Central memory CD8-positive, alpha-beta T cell (primary cell): ENCODE data around the gene DGKB.

Experiments
- ATAC-seq: fragments of 150-1000 bp; cut with Tn5 transposase; replicated peaks from 2 replicates; pipeline ENCODE4 v1.10.0; 2022; ENCODE audit warnings: mild to moderate bottlenecking, moderate FRiP score, moderate number of reproducible peaks; ENCODE audit not compliant: poor library complexity, severe bottlenecking; ENCODE audit errors: extremely low read depth
- DNase-seq, 2 donors: peaks; one replicate each; pipeline ENCODE4 v3.0.0; 2021; ENCODE audit warnings: low spot score in 2 of 2
- H3K27ac Mint-ChIP-seq: one replicate; pipeline ENCODE4 v1.8.0; 2022; ENCODE audit warnings: low read depth, mild to moderate bottlenecking, moderate library complexity, mixed read lengths
- H3K27me3 Mint-ChIP-seq: one replicate; pipeline ENCODE4 v1.8.0; 2022; ENCODE audit warnings: mixed read lengths
- H3K36me3 Mint-ChIP-seq: one replicate; pipeline ENCODE4 v1.8.0; 2022; ENCODE audit warnings: mild to moderate bottlenecking, moderate library complexity, mixed read lengths; ENCODE audit not compliant: insufficient read depth
- H3K4me1 Mint-ChIP-seq: one replicate; pipeline ENCODE4 v1.8.0; 2022; ENCODE audit warnings: mixed read lengths
- H3K4me3 Mint-ChIP-seq: one replicate; pipeline ENCODE4 v1.8.0; 2022; ENCODE audit warnings: mild to moderate bottlenecking, moderate library complexity, mixed read lengths
- H3K9me3 Mint-ChIP-seq: one replicate; pipeline ENCODE4 v1.8.0; 2022; ENCODE audit warnings: mixed read lengths

Gene DGKB

GRCh38 chr7:14341200-14341775 is 561.3 kb downstream of the DGKB start:
- Mint-ChIP-seq H3K4me3 (no peak overlapping the region), H3K4me1 (no peaks in the 10 kb centered on the region), H3K36me3 (no peaks in the 10 kb centered on the region), H3K27ac (no peak overlapping the region), H3K9me3 (no peaks in the 10 kb centered on the region), H3K27me3 (no peaks in the 10 kb centered on the region)
- ATAC-seq (no peak), DNase-seq (no peak)

- no peak overlapping the region for H3K27ac Mint-ChIP-seq
- no peak overlapping the region for H3K4me3 Mint-ChIP-seq
- H3K4me1 Mint-ChIP-seq = no peaks in the 10 kb centered on the region
- no peaks in the 10 kb centered on the region for H3K9me3 Mint-ChIP-seq
- no peaks in the 10 kb centered on the region for H3K27me3 Mint-ChIP-seq
- DNase-seq (no peak), ATAC-seq (no peak)
- no peaks in the 10 kb centered on the region for H3K36me3 Mint-ChIP-seq
Observed at GRCh38 chr7:14340393-14341074, 562.0 kb downstream of the DGKB start.

- no peak for ATAC-seq
Observed at GRCh38 chr7:14339861-14340260, 562.7 kb downstream of the DGKB start.

GRCh38 chr7:14336256-14336655 is 566.3 kb downstream of the DGKB start:
- Mint-ChIP-seq H3K4me3 (no peak overlapping the region), H3K27ac (no peak overlapping the region), H3K36me3 (no peaks in the 10 kb centered on the region), H3K9me3 (no peaks in the 10 kb centered on the region), H3K27me3 (no peaks in the 10 kb centered on the region), H3K4me1 (no peaks in the 10 kb centered on the region)
- ATAC-seq (no peak), DNase-seq (no peak)

More at GRCh38 chr7:14339861-14340260, 562.7 kb downstream of the DGKB start:
- H3K4me1 Mint-ChIP-seq = no peaks in the 10 kb centered on the region
- H3K27ac Mint-ChIP-seq = no peak overlapping the region
- H3K36me3 Mint-ChIP-seq = no peaks in the 10 kb centered on the region
- H3K9me3 Mint-ChIP-seq = no peaks in the 10 kb centered on the region
- DNase-seq = no peak
- H3K27me3 Mint-ChIP-seq = no peaks in the 10 kb centered on the region
- no peak overlapping the region for H3K4me3 Mint-ChIP-seq

GRCh38 chr7:14332155-14332554 is 570.4 kb downstream of the DGKB start:
- H3K36me3 Mint-ChIP-seq = no peaks in the 10 kb centered on the region
- H3K27ac Mint-ChIP-seq = no peak overlapping the region
- no peak for ATAC-seq
- H3K27me3 Mint-ChIP-seq = no peaks in the 10 kb centered on the region
- H3K4me3 Mint-ChIP-seq = no peak overlapping the region
- H3K9me3 Mint-ChIP-seq = no peaks in the 10 kb centered on the region
- no peaks in the 10 kb centered on the region for H3K4me1 Mint-ChIP-seq
- no peak for DNase-seq

GRCh38 chr7:14324767-14325166 is 577.8 kb downstream of the DGKB start:
- Mint-ChIP-seq H3K9me3 (peaks cover 6% of the 10 kb centered on the region), H3K4me1 (no peaks in the 10 kb centered on the region), H3K4me3 (no peak overlapping the region)

GRCh38 chr7:14322724-14323123 is 579.8 kb downstream of the DGKB start:
- no peak for ATAC-seq
- H3K4me3 Mint-ChIP-seq = no peak overlapping the region
- no peaks in the 10 kb centered on the region for H3K4me1 Mint-ChIP-seq
- no peak for DNase-seq
- no peaks in the 10 kb centered on the region for H3K27me3 Mint-ChIP-seq
- H3K27ac Mint-ChIP-seq = no peak overlapping the region
- H3K36me3 Mint-ChIP-seq = no peaks in the 10 kb centered on the region
- H3K9me3 Mint-ChIP-seq = peaks cover 6% of the 10 kb centered on the region

More at GRCh38 chr7:14324767-14325166, 577.8 kb downstream of the DGKB start:
- DNase-seq = no peak
- Mint-ChIP-seq H3K27me3 (no peaks in the 10 kb centered on the region), H3K36me3 (no peaks in the 10 kb centered on the region), H3K27ac (no peak overlapping the region)
- ATAC-seq = no peak

- no peak overlapping the region for H3K4me3 Mint-ChIP-seq
- DNase-seq (no peak), ATAC-seq (no peak)
- peaks cover 6% of the 10 kb centered on the region for H3K9me3 Mint-ChIP-seq
- H3K36me3 Mint-ChIP-seq = no peaks in the 10 kb centered on the region
- no peaks in the 10 kb centered on the region for H3K27me3 Mint-ChIP-seq
- H3K4me1 Mint-ChIP-seq = no peaks in the 10 kb centered on the region
- H3K27ac Mint-ChIP-seq = no peak overlapping the region
Observed at GRCh38 chr7:14321947-14322346, 580.6 kb downstream of the DGKB start.

GRCh38 chr7:14309432-14309831 is 593.1 kb downstream of the DGKB start:
- no peaks in the 10 kb centered on the region for H3K4me1 Mint-ChIP-seq
- ATAC-seq = no peak
- no peak overlapping the region for H3K4me3 Mint-ChIP-seq

GRCh38 chr7:14305233-14305866 is 597.2 kb downstream of the DGKB start:
- DNase-seq (no peak), ATAC-seq (no peak)
- Mint-ChIP-seq H3K4me3 (no peak overlapping the region), H3K9me3 (peaks cover 5% of the 10 kb centered on the region), H3K4me1 (no peaks in the 10 kb centered on the region), H3K27ac (no peak overlapping the region), H3K36me3 (no peaks in the 10 kb centered on the region), H3K27me3 (no peaks in the 10 kb centered on the region)

More at GRCh38 chr7:14309432-14309831, 593.1 kb downstream of the DGKB start:
- Mint-ChIP-seq H3K36me3 (no peaks in the 10 kb centered on the region), H3K9me3 (no peaks in the 10 kb centered on the region), H3K27ac (no peak overlapping the region), H3K27me3 (no peaks in the 10 kb centered on the region)
- DNase-seq = no peak

GRCh38 chr7:14303536-14303935 is 599.0 kb downstream of the DGKB start:
- no peak overlapping the region for H3K27ac Mint-ChIP-seq
- H3K4me1 Mint-ChIP-seq = no peaks in the 10 kb centered on the region
- H3K36me3 Mint-ChIP-seq = no peaks in the 10 kb centered on the region

GRCh38 chr7:14294637-14295036 is 607.9 kb downstream of the DGKB start:
- no peaks in the 10 kb centered on the region for H3K4me1 Mint-ChIP-seq
- no peak for DNase-seq
- ATAC-seq = no peak
- peaks cover 6% of the 10 kb centered on the region for H3K9me3 Mint-ChIP-seq
- peaks cover 3% of the 10 kb centered on the region for H3K36me3 Mint-ChIP-seq
- no peak overlapping the region for H3K4me3 Mint-ChIP-seq
- H3K27me3 Mint-ChIP-seq = peaks cover 16% of the 10 kb centered on the region
- H3K27ac Mint-ChIP-seq = no peak overlapping the region

More at GRCh38 chr7:14303536-14303935, 599.0 kb downstream of the DGKB start:
- DNase-seq = no peak
- no peak for ATAC-seq
- Mint-ChIP-seq H3K9me3 (peaks cover 5% of the 10 kb centered on the region), H3K4me3 (no peak overlapping the region), H3K27me3 (no peaks in the 10 kb centered on the region)

- no peaks in the 10 kb centered on the region for H3K4me1 Mint-ChIP-seq
- ATAC-seq = no peak
- H3K9me3 Mint-ChIP-seq = peaks cover 6% of the 10 kb centered on the region
- H3K36me3 Mint-ChIP-seq = peaks cover 3% of the 10 kb centered on the region
- peaks cover 16% of the 10 kb centered on the region for H3K27me3 Mint-ChIP-seq
- H3K27ac Mint-ChIP-seq = no peak overlapping the region
- no peak overlapping the region for H3K4me3 Mint-ChIP-seq
- no peak for DNase-seq
Observed at GRCh38 chr7:14293434-14293833, 609.1 kb downstream of the DGKB start.
